CD4-positive, alpha-beta T cell treated with Interleukin-10 for 1 hour (primary cell): ENCODE results near the gene NEK11.

Experiments
- DNase-seq: peaks from one replicate; pipeline ENCODE4 v3.0.0-alpha.2; 2020

The NEK11 gene

GRCh38 chr3:131147534-131147933 lies 120.9 kb downstream of the NEK11 start:
- no peak for DNase-seq

- no peak for DNase-seq
Observed at GRCh38 chr3:131158434-131158833, 131.8 kb downstream of the NEK11 start.

- DNase-seq, result no peak
Observed at GRCh38 chr3:131162516-131162915, 135.8 kb downstream of the NEK11 start.

- no peak for DNase-seq
Observed at GRCh38 chr3:131167867-131168266, 141.2 kb downstream of the NEK11 start.

GRCh38 chr3:131169331-131169730 lies 142.7 kb downstream of the NEK11 start:
- DNase-seq, result no peak

GRCh38 chr3:131172502-131173200 lies 146.0 kb downstream of the NEK11 start:
- DNase-seq, result no peak

GRCh38 chr3:131174752-131175151 lies 148.1 kb downstream of the NEK11 start:
- peak; percentile 44 for DNase-seq

GRCh38 chr3:131178710-131179375 lies 152.2 kb downstream of the NEK11 start:
- DNase-seq, result no peak

GRCh38 chr3:131192701-131193100 lies 166.0 kb downstream of the NEK11 start:
- no peak for DNase-seq

- DNase-seq, result no peak
Observed at GRCh38 chr3:131193641-131194238, 167.1 kb downstream of the NEK11 start.

- no peak for DNase-seq
Observed at GRCh38 chr3:131194816-131195215, 168.1 kb downstream of the NEK11 start.

GRCh38 chr3:131200636-131201199 lies 174.0 kb downstream of the NEK11 start:
- DNase-seq, result no peak

- no peak for DNase-seq
Observed at GRCh38 chr3:131216330-131216729, 189.7 kb downstream of the NEK11 start.

- DNase-seq, result no peak
Observed at GRCh38 chr3:131216801-131217200, 190.1 kb downstream of the NEK11 start.

- DNase-seq, result no peak
Observed at GRCh38 chr3:131217296-131217741, 190.6 kb downstream of the NEK11 start.

GRCh38 chr3:131218196-131218595 lies 191.5 kb downstream of the NEK11 start:
- no peak for DNase-seq

- DNase-seq, result no peak
Observed at GRCh38 chr3:131221731-131222130, 195.1 kb downstream of the NEK11 start.

- no peak for DNase-seq
Observed at GRCh38 chr3:131222599-131222998, 195.9 kb downstream of the NEK11 start.

GRCh38 chr3:131223373-131224289 lies 197.0 kb downstream of the NEK11 start:
- no peak for DNase-seq

GRCh38 chr3:131224886-131225550 lies 198.3 kb downstream of the NEK11 start:
- no peak for DNase-seq

- no peak for DNase-seq
Observed at GRCh38 chr3:131228522-131228921, 201.8 kb downstream of the NEK11 start.
